Loucy (cell line): Measurements from ENCODE around the gene PPP1R9B.
A peak's percentile ranks its signal among the peaks of the same experiment; 100 is the strongest.

ENCODE experiments used
- H2AFZ ChIP-seq: fragments of 200-600 bp; sonication (generic); 2 replicates; pipeline ENCODE4 v1.6.0; 2016; ENCODE audit warnings: antibody characterized with exemption, mild to moderate bottlenecking, low read length, moderate library complexity
- H3F3A ChIP-seq: fragments of 200-600 bp; 2 replicates; pipeline ENCODE4 v1.6.0; 2016; ENCODE audit warnings: antibody characterized with exemption, low read depth, mild to moderate bottlenecking
- H3K27me3 ChIP-seq: fragments of 200-600 bp; sonication (generic); 2 replicates; pipeline ENCODE4 v1.6.1; 2014; ENCODE audit warnings: low read length, mild to moderate bottlenecking; ENCODE audit not compliant: insufficient read depth, poor library complexity, severe bottlenecking
- H3K36me3 ChIP-seq: fragments of 200-600 bp; sonication (generic); 2 replicates; pipeline ENCODE4 v1.6.1; 2016; ENCODE audit warnings: low read length; ENCODE audit not compliant: insufficient read depth
- H3K4me1 ChIP-seq: fragments of 200-600 bp; sonication (generic); 2 replicates; pipeline ENCODE4 v1.5.1; 2014; ENCODE audit warnings: low read length, mild to moderate bottlenecking; ENCODE audit not compliant: insufficient read depth, poor library complexity, severe bottlenecking
- H3K4me2 ChIP-seq: fragments of 200-600 bp; sonication (generic); 2 replicates; pipeline ENCODE4 v1.6.0; 2014; ENCODE audit warnings: antibody characterized with exemption, low read length, low read depth, mild to moderate bottlenecking; ENCODE audit not compliant: poor library complexity, severe bottlenecking
- H3K4me3 ChIP-seq: fragments of 200-600 bp; sonication (generic); 2 replicates; pipeline ENCODE4 v1.5.1; 2014; ENCODE audit warnings: low read length, mild to moderate bottlenecking, mixed read lengths; ENCODE audit not compliant: poor library complexity, severe bottlenecking
- H3K79me2 ChIP-seq: fragments of 200-600 bp; sonication (generic); 2 replicates; pipeline ENCODE4 v1.6.1; 2014; ENCODE audit warnings: low read length; ENCODE audit not compliant: insufficient read depth
- H3K9ac ChIP-seq: fragments of 200-600 bp; sonication (generic); 2 replicates; pipeline ENCODE4 v1.6.0; 2014; ENCODE audit warnings: mild to moderate bottlenecking, low read depth, low read length, moderate library complexity; ENCODE audit not compliant: poor library complexity, severe bottlenecking
- H3K9me2 ChIP-seq: fragments of 200-600 bp; sonication (generic); replicated peaks from 2 replicates; pipeline ENCODE4 v1.6.1; 2016; ENCODE audit warnings: low read depth, low read length, mixed read lengths
- H3K9me3 ChIP-seq: fragments of 200-600 bp; sonication (generic); 2 replicates; pipeline ENCODE4 v1.6.1; 2014; ENCODE audit warnings: mild to moderate bottlenecking, antibody characterized with exemption, low read length, low read depth; ENCODE audit not compliant: insufficient read depth
- H4K20me1 ChIP-seq: fragments of 200-600 bp; sonication (generic); 2 replicates; pipeline ENCODE4 v1.6.0; 2014; ENCODE audit warnings: antibody characterized with exemption, low read length, mild to moderate bottlenecking; ENCODE audit not compliant: insufficient read depth, poor library complexity, severe bottlenecking
- EZH2phosphoT487 ChIP-seq: fragments of 200-600 bp; IDR thresholded peaks from 2 replicates; pipeline ENCODE4 v1.6.1; 2018; ENCODE audit warnings: antibody characterized with exemption, mild to moderate bottlenecking, moderate library complexity, borderline replicate concordance
- TF ChIP-seq, protein P1 (sequence below): fragments of 200-600 bp; sonication (generic); conservative IDR thresholded peaks from 2 replicates; pipeline ENCODE4 v1.5.1; 2014; ENCODE audit warnings: mild to moderate bottlenecking, antibody characterized with exemption, low read length

Gene PPP1R9B

DNA sequence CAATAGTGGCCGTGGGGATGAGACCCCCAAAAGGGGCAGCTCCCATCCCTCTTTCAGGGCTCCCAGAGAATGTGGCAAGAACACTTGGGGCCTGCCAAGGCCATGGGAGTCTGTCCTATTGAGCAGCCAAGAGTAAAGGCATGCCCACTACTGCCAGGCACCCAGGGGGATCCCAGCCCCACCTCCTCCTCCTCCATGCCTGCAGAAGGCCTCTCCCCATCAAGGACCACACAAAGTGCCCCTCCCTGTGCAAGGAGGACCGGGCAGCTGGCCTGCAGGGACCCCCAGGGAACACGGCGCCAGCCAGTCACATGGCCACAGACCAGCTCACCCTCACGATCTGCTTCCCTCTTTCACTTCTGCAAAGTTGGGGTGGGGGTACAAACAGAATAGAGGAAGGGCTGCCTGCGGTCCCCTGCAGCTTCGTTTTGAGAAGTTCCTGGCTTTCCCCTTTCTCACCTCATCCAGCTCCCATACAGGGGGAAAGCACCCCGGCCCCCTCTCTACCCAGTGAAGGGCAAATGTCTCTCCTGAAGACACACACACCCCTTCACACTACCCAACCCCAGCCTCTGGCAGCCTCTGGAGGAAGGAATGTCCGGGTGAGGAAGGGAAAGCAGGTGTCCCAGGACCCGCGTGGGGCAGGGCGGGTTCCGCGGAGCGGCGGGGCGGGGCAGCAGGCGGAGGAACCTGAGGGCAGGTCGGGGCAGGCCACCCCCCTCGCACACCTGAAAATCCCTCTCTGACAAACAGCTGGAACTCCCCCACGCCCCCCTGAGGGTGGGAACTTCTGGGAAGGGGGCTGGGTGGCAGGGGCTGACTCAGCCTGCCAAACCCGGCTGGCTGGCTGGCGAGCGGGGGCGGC lies 2.0 kb downstream of the PPP1R9B start:
- Histone ChIP-seq H4K20me1 (peaks cover 62% of the 10 kb centered on the region), H3K4me3 (peak overlapping the region; percentile 82), H3K79me2 (peaks cover 74% of the 10 kb centered on the region)

DNA sequence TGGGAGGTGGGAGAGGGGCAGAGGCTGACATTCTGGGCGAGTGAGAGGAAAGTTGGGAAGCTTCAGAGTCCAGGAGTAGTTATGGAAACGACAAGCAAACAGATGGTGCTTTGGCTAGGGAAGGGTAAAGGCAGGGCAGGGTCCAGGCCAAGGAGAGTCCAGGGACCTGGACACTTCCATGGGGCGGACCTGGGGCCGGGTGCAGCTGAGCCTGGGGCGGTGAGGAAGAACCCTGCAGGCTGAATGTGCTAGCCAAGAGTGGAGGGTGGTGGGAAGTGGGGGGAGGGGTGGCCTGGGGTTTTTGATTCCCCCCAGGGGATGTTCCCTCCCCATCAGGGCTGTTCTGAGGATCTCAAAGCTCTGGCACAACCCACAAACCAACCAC lies 2.6 kb downstream of the PPP1R9B start:
- Histone ChIP-seq H3F3A (no peaks in the 10 kb centered on the region), H2AFZ (no peak overlapping the region), H3K79me2 (peaks cover 80% of the 10 kb centered on the region), H3K36me3 (peaks cover 23% of the 10 kb centered on the region; the same call in 1 of the 2 replicates), H3K4me3 (peak overlapping the region; percentile 82), H3K9me2 (no peaks in the 10 kb centered on the region), H3K4me1 (peaks cover 34% of the 10 kb centered on the region), H3K27me3 (no peaks in the 10 kb centered on the region), H3K4me2 (peak overlapping the region; percentile 87), H3K9ac (peak overlapping the region; percentile 99), H4K20me1 (peaks cover 62% of the 10 kb centered on the region), H3K9me3 (no peaks in the 10 kb centered on the region)
- no peak for TF ChIP-seq EZH2phosphoT487
- TF ChIP-seq, protein P1, sequence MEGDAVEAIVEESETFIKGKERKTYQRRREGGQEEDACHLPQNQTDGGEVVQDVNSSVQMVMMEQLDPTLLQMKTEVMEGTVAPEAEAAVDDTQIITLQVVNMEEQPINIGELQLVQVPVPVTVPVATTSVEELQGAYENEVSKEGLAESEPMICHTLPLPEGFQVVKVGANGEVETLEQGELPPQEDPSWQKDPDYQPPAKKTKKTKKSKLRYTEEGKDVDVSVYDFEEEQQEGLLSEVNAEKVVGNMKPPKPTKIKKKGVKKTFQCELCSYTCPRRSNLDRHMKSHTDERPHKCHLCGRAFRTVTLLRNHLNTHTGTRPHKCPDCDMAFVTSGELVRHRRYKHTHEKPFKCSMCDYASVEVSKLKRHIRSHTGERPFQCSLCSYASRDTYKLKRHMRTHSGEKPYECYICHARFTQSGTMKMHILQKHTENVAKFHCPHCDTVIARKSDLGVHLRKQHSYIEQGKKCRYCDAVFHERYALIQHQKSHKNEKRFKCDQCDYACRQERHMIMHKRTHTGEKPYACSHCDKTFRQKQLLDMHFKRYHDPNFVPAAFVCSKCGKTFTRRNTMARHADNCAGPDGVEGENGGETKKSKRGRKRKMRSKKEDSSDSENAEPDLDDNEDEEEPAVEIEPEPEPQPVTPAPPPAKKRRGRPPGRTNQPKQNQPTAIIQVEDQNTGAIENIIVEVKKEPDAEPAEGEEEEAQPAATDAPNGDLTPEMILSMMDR: no peak

More for the DNA sequence above, 2.0 kb downstream of the PPP1R9B start:
- Histone ChIP-seq H3F3A (no peaks in the 10 kb centered on the region), H2AFZ (no peak overlapping the region), H3K4me1 (peaks cover 36% of the 10 kb centered on the region), H3K36me3 (peaks cover 17% of the 10 kb centered on the region; the same call in 1 of the 2 replicates), H3K9ac (peak overlapping the region; percentile 99), H3K9me2 (no peaks in the 10 kb centered on the region), H3K9me3 (no peaks in the 10 kb centered on the region), H3K27me3 (no peaks in the 10 kb centered on the region), H3K4me2 (peak overlapping the region; percentile 87)
- TF ChIP-seq, protein P1: no peak
- TF ChIP-seq EZH2phosphoT487: no peak

DNA sequence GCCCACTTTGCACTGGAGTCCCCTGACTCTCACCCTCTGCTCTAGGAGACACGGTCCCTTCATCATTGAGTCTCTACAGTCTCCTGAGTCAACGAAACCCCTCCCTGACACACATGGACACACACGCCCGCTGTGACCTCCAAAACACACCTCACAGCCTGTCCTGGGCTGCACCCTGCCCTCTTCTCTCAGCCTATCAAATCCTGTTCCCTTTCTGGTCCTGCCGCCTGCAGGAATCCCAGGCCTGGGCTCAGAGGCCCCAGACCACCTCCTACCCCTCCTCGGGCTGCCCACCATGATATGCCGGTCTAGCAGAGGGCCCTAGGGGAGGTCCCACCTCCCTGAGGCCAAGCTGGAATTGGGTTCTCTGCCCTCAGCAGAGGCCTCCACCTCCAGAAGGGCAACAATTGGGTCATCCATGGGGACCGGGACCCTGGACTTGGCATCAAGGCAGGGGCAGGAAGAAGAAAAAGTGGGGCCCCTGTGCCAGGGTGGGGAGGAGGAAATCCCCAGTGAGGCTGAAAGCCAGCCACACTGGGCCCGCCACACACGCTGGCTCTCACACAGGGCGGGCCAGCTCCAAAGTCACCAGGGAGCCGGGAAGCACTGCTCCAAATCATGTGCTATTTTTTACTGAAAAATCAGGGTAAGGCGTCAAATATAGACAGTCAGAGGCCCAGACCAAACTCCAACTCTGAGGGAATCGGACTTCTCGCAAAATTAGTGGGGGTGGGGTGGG lies 3.4 kb downstream of the PPP1R9B start:
- peak overlapping the region; percentile 99 for H3K9ac ChIP-seq
- peaks cover 30% of the 10 kb centered on the region; the same call in 1 of the 2 replicates for H3K36me3 ChIP-seq
- peaks cover 67% of the 10 kb centered on the region for H4K20me1 ChIP-seq
- H3K79me2 ChIP-seq: peaks cover 87% of the 10 kb centered on the region
- TF ChIP-seq, protein P1: no peak
- no peak for TF ChIP-seq EZH2phosphoT487
- H2AFZ ChIP-seq: no peak overlapping the region
- peaks cover 36% of the 10 kb centered on the region for H3K4me1 ChIP-seq
- no peaks in the 10 kb centered on the region for H3K9me2 ChIP-seq
- peak overlapping the region; percentile 87 for H3K4me2 ChIP-seq
- no peaks in the 10 kb centered on the region for H3K9me3 ChIP-seq
- no peaks in the 10 kb centered on the region for H3F3A ChIP-seq
- no peaks in the 10 kb centered on the region for H3K27me3 ChIP-seq
- peak overlapping the region; percentile 82 for H3K4me3 ChIP-seq
